DND-41 (cell line): ENCODE results near the gene DISC1.

Experiments used
- ATAC-seq: fragments of 200-7000 bp; cut with Tn5 transposase; 3 replicates; pipeline ENCODE4 v1.9.1; 2021; ENCODE audit warnings: low read depth; ENCODE audit not compliant: insufficient read depth
- DNase-seq: peaks from one replicate; pipeline ENCODE4 v3.0.0-alpha.2; 2020
- H2AFZ ChIP-seq: 2 replicates; pipeline ENCODE4 v1.6.0; 2012; ENCODE audit warnings: low read depth, low read length
- H3K27ac ChIP-seq: 2 replicates; pipeline ENCODE4 v1.5.1; 2012; ENCODE audit warnings: low read length, inconsistent platforms
- H3K27me3 ChIP-seq: fragments of 200-600 bp; sonication (generic); 2 replicates; pipeline ENCODE4 v1.6.0; 2012; ENCODE audit warnings: low read length, mild to moderate bottlenecking, inconsistent platforms; ENCODE audit not compliant: insufficient read depth, poor library complexity
- H3K36me3 ChIP-seq: 2 replicates; pipeline ENCODE4 v1.5.1; 2012; ENCODE audit warnings: low read length, inconsistent platforms; ENCODE audit not compliant: insufficient read depth
- H3K4me1 ChIP-seq: 2 replicates; pipeline ENCODE4 v1.5.1; 2012; ENCODE audit warnings: mild to moderate bottlenecking, low read length; ENCODE audit not compliant: insufficient read depth
- H3K4me2 ChIP-seq: 2 replicates; pipeline ENCODE4 v1.6.0; 2012; ENCODE audit warnings: mild to moderate bottlenecking, moderate library complexity, low read length, inconsistent platforms; ENCODE audit not compliant: insufficient read depth
- H3K4me3 ChIP-seq, 2 experiments: fragments of 200-600 bp in 1 of 2; shearing (Covaris generic) in 1 of 2; 2 replicates each; pipeline ENCODE4 v1.5.1; 2012 to 2016; ENCODE audit warnings: inconsistent platforms in 2 of 2, low read length in 2 of 2, mild to moderate bottlenecking in 2 of 2, low read depth in 1 of 2, moderate library complexity in 1 of 2
- H3K79me2 ChIP-seq: 2 replicates; pipeline ENCODE4 v1.6.0; 2012; ENCODE audit warnings: low read length, inconsistent platforms; ENCODE audit not compliant: insufficient read depth
- H3K9ac ChIP-seq: 2 replicates; pipeline ENCODE4 v1.6.0; 2012; ENCODE audit warnings: low read depth, mild to moderate bottlenecking, inconsistent platforms, low read length, moderate library complexity
- H3K9me3 ChIP-seq: 2 replicates; pipeline ENCODE4 v1.5.1; 2012; ENCODE audit warnings: low read length, moderate library complexity, mild to moderate bottlenecking, inconsistent platforms; ENCODE audit not compliant: insufficient read depth, severe bottlenecking
- H4K20me1 ChIP-seq: 2 replicates; pipeline ENCODE4 v1.6.0; 2012; ENCODE audit warnings: low read length; ENCODE audit not compliant: insufficient read depth
- EZH2 ChIP-seq: IDR thresholded peaks from 3 replicates; pipeline ENCODE4 v1.6.1; 2012; ENCODE audit warnings: borderline replicate concordance, low read depth, mild to moderate bottlenecking, moderate library complexity, low read length, inconsistent platforms; ENCODE audit not compliant: severe bottlenecking
- TF ChIP-seq, protein P1 (sequence below): IDR thresholded peaks from 2 replicates; pipeline ENCODE4 v1.5.1; 2012; ENCODE audit warnings: borderline replicate concordance, low read length, moderate library complexity, mild to moderate bottlenecking; ENCODE audit not compliant: poor library complexity, severe bottlenecking; ENCODE audit errors: extremely low read depth

The DISC1 gene

DNA sequence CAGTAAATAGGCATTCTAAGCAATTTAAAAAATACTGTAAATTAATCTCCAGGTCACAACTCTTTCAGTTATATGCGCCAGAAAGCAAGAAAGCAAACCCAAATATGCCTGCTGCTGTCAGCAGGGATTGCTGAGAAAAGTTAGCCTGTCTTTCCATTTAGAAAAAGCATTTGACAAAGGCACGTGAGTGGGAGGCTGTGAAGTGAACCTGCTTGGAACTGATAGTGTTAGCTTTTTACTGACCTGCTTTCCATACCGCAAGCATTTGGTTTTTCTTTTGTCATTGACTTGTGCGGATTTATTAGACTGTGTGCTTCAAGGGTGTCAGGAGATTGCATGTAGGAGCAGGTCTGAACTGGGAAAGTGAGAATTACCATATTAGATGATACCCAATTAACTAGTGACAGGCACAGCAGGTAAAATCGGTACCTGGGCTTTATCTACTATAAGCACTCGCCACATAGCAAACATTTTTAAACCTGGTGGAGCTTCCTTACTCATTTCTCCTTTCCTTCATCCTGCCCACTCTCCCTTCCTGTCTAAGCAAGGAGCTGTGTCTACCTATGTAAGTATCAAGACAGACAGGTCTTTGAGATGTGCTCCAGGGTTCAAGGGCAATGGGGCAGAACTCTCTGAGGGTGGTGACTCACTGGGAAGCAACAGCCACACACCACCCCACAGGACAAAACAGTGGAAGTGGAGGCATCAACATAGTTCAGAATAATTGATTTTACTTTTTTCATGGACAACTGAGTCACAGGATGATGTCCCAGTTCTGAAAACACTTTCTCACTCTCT lies 323.9 kb downstream of the DISC1 start:
- no peak for ATAC-seq
- no peak overlapping the region for H3K9ac ChIP-seq
- H3K4me1 ChIP-seq = no peaks in the 10 kb centered on the region
- H3K4me2 ChIP-seq = no peak overlapping the region
- no peaks in the 10 kb centered on the region for H3K9me3 ChIP-seq
- H3K27ac ChIP-seq = no peak overlapping the region
- no peak overlapping the region for H2AFZ ChIP-seq
- no peaks in the 10 kb centered on the region for H4K20me1 ChIP-seq
- DNase-seq = no peak
- TF ChIP-seq, protein P1, sequence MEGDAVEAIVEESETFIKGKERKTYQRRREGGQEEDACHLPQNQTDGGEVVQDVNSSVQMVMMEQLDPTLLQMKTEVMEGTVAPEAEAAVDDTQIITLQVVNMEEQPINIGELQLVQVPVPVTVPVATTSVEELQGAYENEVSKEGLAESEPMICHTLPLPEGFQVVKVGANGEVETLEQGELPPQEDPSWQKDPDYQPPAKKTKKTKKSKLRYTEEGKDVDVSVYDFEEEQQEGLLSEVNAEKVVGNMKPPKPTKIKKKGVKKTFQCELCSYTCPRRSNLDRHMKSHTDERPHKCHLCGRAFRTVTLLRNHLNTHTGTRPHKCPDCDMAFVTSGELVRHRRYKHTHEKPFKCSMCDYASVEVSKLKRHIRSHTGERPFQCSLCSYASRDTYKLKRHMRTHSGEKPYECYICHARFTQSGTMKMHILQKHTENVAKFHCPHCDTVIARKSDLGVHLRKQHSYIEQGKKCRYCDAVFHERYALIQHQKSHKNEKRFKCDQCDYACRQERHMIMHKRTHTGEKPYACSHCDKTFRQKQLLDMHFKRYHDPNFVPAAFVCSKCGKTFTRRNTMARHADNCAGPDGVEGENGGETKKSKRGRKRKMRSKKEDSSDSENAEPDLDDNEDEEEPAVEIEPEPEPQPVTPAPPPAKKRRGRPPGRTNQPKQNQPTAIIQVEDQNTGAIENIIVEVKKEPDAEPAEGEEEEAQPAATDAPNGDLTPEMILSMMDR = no peak
- TF ChIP-seq EZH2 = no peak
- H3K4me3 ChIP-seq = no peak overlapping the region
- no peaks in the 10 kb centered on the region for H3K79me2 ChIP-seq
- H3K36me3 ChIP-seq = no peaks in the 10 kb centered on the region
- no peaks in the 10 kb centered on the region for H3K27me3 ChIP-seq

DNA sequence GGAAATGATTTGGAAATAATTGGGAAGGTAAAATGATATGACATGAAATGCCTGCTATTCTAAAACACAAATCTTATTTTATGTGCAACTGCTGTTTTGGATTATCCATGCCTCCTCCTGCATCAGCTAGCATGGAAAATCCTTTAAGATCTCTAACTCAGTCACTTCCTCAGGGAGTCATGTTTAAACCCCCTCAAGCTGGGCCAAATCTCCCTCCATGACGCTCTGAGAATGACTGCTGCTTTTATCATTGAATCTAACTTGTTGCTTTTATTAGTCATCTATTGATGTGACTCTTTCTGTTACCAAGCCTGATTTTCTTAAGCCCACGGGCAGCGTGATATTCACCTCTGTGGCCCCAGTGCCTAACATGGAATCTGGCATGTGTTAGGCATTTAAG lies 324.8 kb downstream of the DISC1 start:
- no peak for DNase-seq
- Histone ChIP-seq H2AFZ (no peak overlapping the region), H3K27ac (no peak overlapping the region), H3K4me1 (no peaks in the 10 kb centered on the region), H4K20me1 (no peaks in the 10 kb centered on the region), H3K36me3 (no peaks in the 10 kb centered on the region), H3K4me3 (no peak overlapping the region), H3K27me3 (no peaks in the 10 kb centered on the region), H3K79me2 (no peaks in the 10 kb centered on the region), H3K9me3 (no peaks in the 10 kb centered on the region), H3K9ac (no peak overlapping the region), H3K4me2 (no peak overlapping the region)
- ATAC-seq = no peak
- TF ChIP-seq, protein P1 = no peak
- no peak for TF ChIP-seq EZH2

DNA sequence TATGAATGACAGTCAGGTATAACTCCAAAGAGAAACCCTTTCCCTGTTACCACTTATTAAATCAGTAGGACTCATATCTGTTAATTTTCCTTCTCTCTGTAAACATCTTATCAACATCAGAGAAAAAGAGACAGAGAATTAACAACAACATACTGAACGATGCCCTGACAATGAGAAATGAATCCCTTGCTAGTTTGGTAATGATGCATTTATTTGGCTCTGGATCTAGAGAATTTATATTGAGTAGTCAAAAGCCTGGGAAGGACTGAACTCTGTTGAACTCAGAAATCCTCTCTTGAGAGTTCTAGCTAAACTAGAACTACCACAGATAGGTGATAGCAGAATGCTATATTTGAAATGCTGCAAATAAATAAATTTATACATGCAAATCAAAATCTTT lies 325.6 kb downstream of the DISC1 start:
- Histone ChIP-seq H3K27me3 (no peaks in the 10 kb centered on the region), H3K4me2 (no peak overlapping the region)

More for the DNA sequence above, 325.6 kb downstream of the DISC1 start:
- Histone ChIP-seq H3K9me3 (no peaks in the 10 kb centered on the region), H3K9ac (no peak overlapping the region), H3K4me1 (no peaks in the 10 kb centered on the region), H3K36me3 (no peaks in the 10 kb centered on the region), H3K79me2 (no peaks in the 10 kb centered on the region), H2AFZ (no peak overlapping the region), H4K20me1 (no peaks in the 10 kb centered on the region), H3K27ac (no peak overlapping the region), H3K4me3 (no peak overlapping the region)
- TF ChIP-seq, protein P1 = no peak
- TF ChIP-seq EZH2 = no peak
- DNase-seq (no peak), ATAC-seq (no peak)
